HCT116 (cell line): ENCODE results near the gene PRRX2. TPM values are rescaled to one million over a fixed set of nuclear protein-coding genes. Genes with fewer than 3 reads are reported as not detected.

ENCODE experiments used
- ATAC-seq: fragments of 200-7000 bp; cut with Tn5 transposase; 2 replicates; pipeline ENCODE4 v1.9.1; 2020; ENCODE audit warnings: mild to moderate bottlenecking, moderate library complexity
- BruUV-seq: library from RNA; stranded (reverse); fragments of 400-500 nt; replicated peaks from 2 replicates; lab custom pipeline; 2021; lab: Mats Ljungman, UMichigan
- CTCF ChIA-PET: fragments of 300-600 bp; sonication (Branson Sonifier 250); formaldehyde crosslinking; loops from one replicate; lab custom pipeline; 2021; ENCODE audit warnings: antibody characterized with exemption; lab: Charles Lee
- POLR2A ChIA-PET: fragments of 300-600, 350-600 bp; sonication (Branson Sonifier 250); formaldehyde crosslinking; loops from one replicate; lab custom pipeline; 2021; ENCODE audit warnings: antibody characterized with exemption; lab: Charles Lee
- RAD21 ChIA-PET, 2 experiments: fragments of 300-600 bp; sonication (Branson Sonifier 250); formaldehyde crosslinking; loops; one replicate each; lab custom pipeline; 2023; ENCODE audit warnings: low total read pairs in 2 of 2; ENCODE audit not compliant: uncharacterized antibody in 2 of 2, unreplicated experiment in 2 of 2, low non-redundant PET in 1 of 2; lab: Charles Lee
- DNase-seq: peaks from one replicate; pipeline ENCODE4 v3.0.0-alpha.2; 2010; ENCODE audit warnings: low read depth, low spot score
- H2AFZ ChIP-seq: fragments of 200-600 bp; shearing (Covaris generic), sonication (generic); 2 replicates; pipeline ENCODE4 v1.6.1; 2017; ENCODE audit warnings: low read depth, mixed run types, mixed read lengths, antibody characterized with exemption, low read length; ENCODE audit not compliant: poor library complexity, severe bottlenecking
- H3K27ac ChIP-seq: 2 replicates; pipeline ENCODE4 v1.5.1; 2012; ENCODE audit warnings: low read depth, low read length
- H3K27me3 ChIP-seq: fragments of 200-600 bp; sonication (generic); 2 replicates; pipeline ENCODE4 v1.6.1; 2016; ENCODE audit warnings: mixed run types, low read length, mixed read lengths; ENCODE audit not compliant: insufficient read depth
- H3K36me3 ChIP-seq, 2 experiments: fragments of 200-500 bp in 1 of 2; fragments of 200-600 bp in 1 of 2; sonication (Bioruptor generic) in 1 of 2; sonication (generic) in 1 of 2; 2 replicates each; pipeline versions ENCODE4 v1.5.1 to v1.6.1; 2014 to 2016; ENCODE audit warnings: low read length in 2 of 2, inconsistent platforms in 1 of 2, mixed read lengths in 1 of 2, mixed run types in 1 of 2; ENCODE audit not compliant: insufficient read depth in 2 of 2, control insufficient read depth in 1 of 2
- H3K4me1 ChIP-seq, 2 experiments: fragments of 200-600 bp in 1 of 2; sonication (generic) in 1 of 2; 2 replicates each; pipeline versions ENCODE4 v1.5.1 to v1.6.1; 2012 to 2017; ENCODE audit warnings: low read length in 2 of 2, inconsistent platforms in 1 of 2, mild to moderate bottlenecking in 1 of 2, mixed read lengths in 1 of 2, mixed run types in 1 of 2, moderate library complexity in 1 of 2; ENCODE audit not compliant: insufficient read depth in 2 of 2, control insufficient read depth in 1 of 2
- H3K4me2 ChIP-seq: fragments of 200-600 bp; sonication (generic); 2 replicates; pipeline ENCODE4 v1.6.1; 2017; ENCODE audit warnings: mixed run types, low read length, mixed read lengths
- H3K4me3 ChIP-seq, 2 experiments: fragments of 200-600 bp in 1 of 2; sonication (generic) in 1 of 2; replicated peaks in 1 of 2; 2 replicates each; pipeline ENCODE4 v1.5.1; 2011 to 2016; ENCODE audit warnings: low read length in 2 of 2, control low read depth in 1 of 2, low read depth in 1 of 2, mild to moderate bottlenecking in 1 of 2, mixed read lengths in 1 of 2, mixed run types in 1 of 2
- H3K79me2 ChIP-seq: fragments of 200-600 bp; sonication (generic); 2 replicates; pipeline ENCODE4 v1.6.1; 2017; ENCODE audit warnings: mild to moderate bottlenecking, mixed run types, low read length, moderate library complexity, mixed read lengths; ENCODE audit not compliant: insufficient read depth
- H3K9ac ChIP-seq: fragments of 200-600 bp; sonication (generic); 2 replicates; pipeline ENCODE4 v1.6.1; 2016; ENCODE audit warnings: low read length, mixed read lengths
- H3K9me2 ChIP-seq: fragments of 200-600 bp; sonication (generic), shearing (Covaris generic); 2 replicates; pipeline ENCODE4 v1.6.1; 2017; ENCODE audit warnings: mixed run types, mild to moderate bottlenecking, moderate library complexity; ENCODE audit not compliant: insufficient read depth
- H3K9me3 ChIP-seq, 2 experiments: fragments of 200-500 bp in 1 of 2; fragments of 200-600 bp in 1 of 2; sonication (Bioruptor generic) in 1 of 2; sonication (generic) in 1 of 2; 2 replicates each; pipeline ENCODE4 v1.6.1; 2014 to 2017; ENCODE audit warnings: low read length in 2 of 2, mixed read lengths in 2 of 2, inconsistent platforms in 1 of 2, low read depth in 1 of 2, mild to moderate bottlenecking in 1 of 2, mixed run types in 1 of 2, moderate library complexity in 1 of 2; ENCODE audit not compliant: control insufficient read depth in 1 of 2, insufficient read depth in 1 of 2
- H4K20me1 ChIP-seq: fragments of 200-600 bp; sonication (generic), shearing (Covaris generic); 2 replicates; pipeline ENCODE4 v1.6.1; 2017; ENCODE audit warnings: mixed run types, mild to moderate bottlenecking, moderate library complexity; ENCODE audit not compliant: insufficient read depth
- EGR1 ChIP-seq: IDR thresholded peaks from 2 replicates; pipeline ENCODE4 v1.6.1; 2012; ENCODE audit warnings: low read depth
- FOSL1 ChIP-seq: IDR thresholded peaks from 2 replicates; pipeline ENCODE4 v1.6.1; 2012; ENCODE audit warnings: low read depth
- JUND ChIP-seq: IDR thresholded peaks from 2 replicates; pipeline ENCODE4 v1.6.1; 2012
- POLR2A ChIP-seq: IDR thresholded peaks from 2 replicates; pipeline ENCODE4 v1.7.0; 2011; ENCODE audit warnings: borderline replicate concordance; ENCODE audit not compliant: insufficient read depth, insufficient read length; ENCODE audit errors: extremely low read depth
- RAD21 ChIP-seq: IDR thresholded peaks from 2 replicates; pipeline ENCODE4 v1.6.1; 2012; ENCODE audit warnings: low read depth, mild to moderate bottlenecking
- SIN3A ChIP-seq: IDR thresholded peaks from 2 replicates; pipeline ENCODE4 v1.6.1; 2012; ENCODE audit warnings: low read depth
- SP1 ChIP-seq: IDR thresholded peaks from 2 replicates; pipeline ENCODE4 v1.6.1; 2012; ENCODE audit warnings: low read depth
- SRF ChIP-seq: IDR thresholded peaks from 2 replicates; pipeline ENCODE4 v1.6.1; 2012; ENCODE audit warnings: low read depth
- ZNF274 ChIP-seq: fragments of 200-500 bp; sonication (Bioruptor generic); IDR thresholded peaks from 2 replicates; pipeline ENCODE4 v1.6.1; 2014; ENCODE audit warnings: mild to moderate bottlenecking, low read depth, low read length, inconsistent platforms
- intact Hi-C: fragments of 100-400 bp; cut with micrococcal nuclease; formaldehyde crosslinking; loops from 2 replicates; pipeline ENCODE4 v1.10.0; 2022
- total RNA-seq: library from RNA; stranded (reverse); gene quantifications from one replicate; pipeline ENCODE4 v1.2.1, GENCODE V29; 2021; ENCODE audit not compliant: unreplicated experiment
- TF ChIP-seq, protein P1 (sequence below): IDR thresholded peaks from 2 replicates; pipeline ENCODE4 v1.6.1; 2012
- TF ChIP-seq, protein P2 (sequence below): IDR thresholded peaks from 2 replicates; pipeline ENCODE4 v1.6.1; 2012

The PRRX2 gene
- total RNA-seq, 1 experiment from 2014 or later: 25.5 TPM

- TF ChIP-seq, protein P1, sequence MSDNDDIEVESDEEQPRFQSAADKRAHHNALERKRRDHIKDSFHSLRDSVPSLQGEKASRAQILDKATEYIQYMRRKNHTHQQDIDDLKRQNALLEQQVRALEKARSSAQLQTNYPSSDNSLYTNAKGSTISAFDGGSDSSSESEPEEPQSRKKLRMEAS: no peak
- TF ChIP-seq ZNF274: no peak
Observed at GRCh38 chr9:129682381-129682780, 16.9 kb downstream of the PRRX2 start (continued).

GRCh38 chr9:129685220-129685932 lies 19.9 kb downstream of the PRRX2 start:
- Histone ChIP-seq H3K79me2 (no peaks in the 10 kb centered on the region), H2AFZ (no peak overlapping the region), H3K4me3 (peak overlapping the region; percentile 22 to 35), H3K36me3 (no peaks in the 10 kb centered on the region), H3K27me3 (no peaks in the 10 kb centered on the region), H3K9me3 (no peaks in the 10 kb centered on the region), H3K4me2 (peak overlapping the region; percentile 71), H4K20me1 (no peaks in the 10 kb centered on the region), H3K9me2 (no peaks in the 10 kb centered on the region), H3K27ac (peak overlapping the region; percentile 36; the same call in 1 of the 2 replicates), H3K9ac (peak overlapping the region; percentile 47), H3K4me1 (peaks cover 18 to 53% of the 10 kb centered on the region in 2 experiments)
- RAD21 ChIA-PET: no interaction called here
- DNase-seq (peak; percentile 68), ATAC-seq (peak; percentile 80)
- CTCF ChIA-PET: interaction anchor here (1.2 kb wide), 1 partner anchor 105 kb away, joined by 3 read pairs; no protein-coding TSS in a partner anchor
- no TSS peak for BruUV-seq
- TF ChIP-seq, protein P1: peak; percentile 81
- TF ChIP-seq SRF (no peak), EGR1 (no peak), POLR2A (peak; percentile 13), FOSL1 (peak; percentile 70), SIN3A (no peak), SP1 (peak; percentile 59; the same call in 1 of the 2 replicates), JUND (no peak; the same call in 1 of the 2 replicates), RAD21 (no peak)
- TF ChIP-seq, protein P2, sequence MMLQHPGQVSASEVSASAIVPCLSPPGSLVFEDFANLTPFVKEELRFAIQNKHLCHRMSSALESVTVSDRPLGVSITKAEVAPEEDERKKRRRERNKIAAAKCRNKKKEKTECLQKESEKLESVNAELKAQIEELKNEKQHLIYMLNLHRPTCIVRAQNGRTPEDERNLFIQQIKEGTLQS: no peak
- POLR2A ChIA-PET: no interaction called here
- intact Hi-C loops: no loop called here
